SK-N-SH (cell line): ENCODE data around the gene OR52I1. TPM values are rescaled to one million over a fixed set of nuclear protein-coding genes. Genes with fewer than 3 reads are reported as not detected.
A peak's percentile ranks its signal among the peaks of the same experiment; 100 is the strongest.

Source experiments
- CTCF ChIA-PET: fragments of 300-600, 350-600 bp; formaldehyde crosslinking; extraction: SDS; loops from one replicate; lab custom pipeline; 2021; lab: Yijun Ruan, JAX
- POLR2A ChIA-PET: fragments of 350-600 bp; sonication (Branson Sonifier 250); formaldehyde crosslinking; extraction: SDS; loops from one replicate; lab custom pipeline; 2020; ENCODE audit warnings: antibody characterized with exemption, inconsistent platforms; lab: Yijun Ruan, JAX
- DNase-seq: peaks from one replicate; pipeline ENCODE4 v3.0.0; 2012
- H2AFZ ChIP-seq: fragments of 200-600 bp; sonication (generic); 2 replicates; pipeline ENCODE4 v1.8.1; 2016; ENCODE audit warnings: antibody characterized with exemption, mild to moderate bottlenecking, low read depth
- H3F3A ChIP-seq: fragments of 200-600 bp; sonication (generic); replicated peaks from 2 replicates; pipeline ENCODE3; 2016; ENCODE audit warnings: antibody characterized with exemption, mild to moderate bottlenecking; ENCODE audit not compliant: insufficient read depth
- H3K27ac ChIP-seq, 2 experiments: fragments of 200-500 bp in 1 of 2; fragments of 200-600 bp in 1 of 2; sonication (Bioruptor generic) in 1 of 2; sonication (generic), shearing (Covaris generic) in 1 of 2; 2 replicates each; pipeline versions ENCODE4 v1.5.1 to v1.6.1; 2014 to 2016; ENCODE audit warnings: low read depth in 2 of 2, inconsistent platforms in 1 of 2, low read length in 1 of 2, mild to moderate bottlenecking in 1 of 2, mixed read lengths in 1 of 2
- H3K27me3 ChIP-seq: fragments of 200-600 bp; sonication (generic), shearing (Covaris generic); 2 replicates; pipeline ENCODE4 v1.6.1; 2016; ENCODE audit warnings: mixed run types; ENCODE audit not compliant: insufficient read depth
- H3K36me3 ChIP-seq, 2 experiments: fragments of 200-500 bp in 1 of 2; fragments of 200-600 bp in 1 of 2; sonication (Bioruptor generic) in 1 of 2; sonication (generic) in 1 of 2; replicated peaks in 1 of 2; 2 replicates each; pipeline versions ENCODE3 to v1.5.1; 2014 to 2016; ENCODE audit warnings: low read length in 1 of 2, mild to moderate bottlenecking in 1 of 2; ENCODE audit not compliant: insufficient read depth in 2 of 2, control insufficient read depth in 1 of 2
- H3K4me1 ChIP-seq, 2 experiments: fragments of 200-500 bp in 1 of 2; fragments of 200-600 bp in 1 of 2; sonication (Bioruptor generic) in 1 of 2; sonication (generic), shearing (Covaris generic) in 1 of 2; 2 replicates each; pipeline versions ENCODE4 v1.5.1 to v1.6.1; 2014 to 2016; ENCODE audit warnings: low read depth in 1 of 2, low read length in 1 of 2, mixed run types in 1 of 2; ENCODE audit not compliant: insufficient read depth in 2 of 2, control insufficient read depth in 1 of 2
- H3K4me2 ChIP-seq: fragments of 200-600 bp; sonication (generic), shearing (Covaris generic); 2 replicates; pipeline ENCODE4 v1.6.1; 2017; ENCODE audit warnings: mixed run types
- H3K4me3 ChIP-seq, 2 experiments: fragments of 200-500 bp in 1 of 2; fragments of 200-600 bp in 1 of 2; sonication (Bioruptor generic) in 1 of 2; sonication (generic), shearing (Covaris generic) in 1 of 2; 2 replicates each; pipeline versions ENCODE4 v1.5.1 to v1.8.1; 2014 to 2016; ENCODE audit warnings: low read depth in 2 of 2, inconsistent platforms in 1 of 2, low read length in 1 of 2, mild to moderate bottlenecking in 1 of 2, mixed read lengths in 1 of 2, moderate library complexity in 1 of 2
- H3K79me2 ChIP-seq: fragments of 200-600 bp; sonication (generic); 2 replicates; pipeline ENCODE4 v1.8.1; 2017; ENCODE audit warnings: mild to moderate bottlenecking; ENCODE audit not compliant: insufficient read depth
- H3K9ac ChIP-seq: fragments of 200-600 bp; sonication (generic); 2 replicates; pipeline ENCODE4 v1.6.1; 2017; ENCODE audit warnings: mixed run types
- H3K9me2 ChIP-seq: fragments of 200-600 bp; sonication (generic); 2 replicates; pipeline ENCODE4 v1.6.1; 2017; ENCODE audit warnings: mixed run types
- H3K9me3 ChIP-seq: fragments of 200-600 bp; sonication (generic); 2 replicates; pipeline ENCODE4 v1.6.1; 2017; ENCODE audit warnings: mixed run types, mild to moderate bottlenecking, moderate library complexity
- H4K20me1 ChIP-seq: fragments of 200-600 bp; sonication (generic); 2 replicates; pipeline ENCODE4 v1.6.1; 2017; ENCODE audit warnings: mild to moderate bottlenecking, mixed run types; ENCODE audit not compliant: insufficient read depth
- CHD2 ChIP-seq: fragments of 150-350 bp; IDR thresholded peaks from 2 replicates; pipeline ENCODE4 v1.6.1; 2018; ENCODE audit warnings: low read length; ENCODE audit not compliant: partially characterized antibody
- CTCF ChIP-seq: fragments of 200-600 bp; sonication (generic); IDR thresholded peaks from 2 replicates; pipeline ENCODE4 v1.6.1; 2017; ENCODE audit warnings: antibody characterized with exemption, mild to moderate bottlenecking, moderate library complexity
- EP300 ChIP-seq, 2 experiments: IDR thresholded peaks; 2 replicates each; pipeline versions ENCODE4 v1.4.0 to v1.6.1; 2012; ENCODE audit warnings: borderline replicate concordance in 1 of 2, low read depth in 1 of 2, low read length in 1 of 2
- EZH2phosphoT487 ChIP-seq: fragments of 200-600 bp; sonication (generic); IDR thresholded peaks from 2 replicates; pipeline ENCODE4 v1.6.1; 2017; ENCODE audit warnings: low read depth, mixed run types, mild to moderate bottlenecking, antibody characterized with exemption, moderate library complexity, borderline replicate concordance
- IRF3 ChIP-seq: fragments of 150-350 bp; IDR thresholded peaks from 2 replicates; pipeline ENCODE4 v1.6.1; 2016; ENCODE audit warnings: mild to moderate bottlenecking, low read depth, low read length
- JUND ChIP-seq: IDR thresholded peaks from 2 replicates; pipeline ENCODE4 v1.4.0; 2012
- MXI1 ChIP-seq: IDR thresholded peaks from 2 replicates; pipeline ENCODE4 v1.6.1; 2012; ENCODE audit warnings: mild to moderate bottlenecking, low read depth, low read length, improper control_type of control experiment
- PBX3 ChIP-seq: IDR thresholded peaks from 2 replicates; pipeline ENCODE4; 2012
- POLR2AphosphoS5 ChIP-seq: IDR thresholded peaks from 2 replicates; pipeline ENCODE4 v1.6.1; 2012; ENCODE audit warnings: low read depth, low read length
- REST ChIP-seq: IDR thresholded peaks from 2 replicates; pipeline ENCODE4 v1.6.1; 2012; ENCODE audit warnings: mild to moderate bottlenecking, low read depth, low read length, moderate library complexity
- RFX5 ChIP-seq: IDR thresholded peaks from 2 replicates; pipeline ENCODE4 v1.6.1; 2012; ENCODE audit warnings: mild to moderate bottlenecking, improper control_type of control experiment, low read length
- SMC3 ChIP-seq: IDR thresholded peaks from 2 replicates; pipeline ENCODE4 v1.6.1; 2012; ENCODE audit warnings: low read depth, low read length, improper control_type of control experiment
- TEAD4 ChIP-seq: IDR thresholded peaks from 2 replicates; pipeline ENCODE4 v1.4.0; 2012; ENCODE audit warnings: mild to moderate bottlenecking, borderline replicate concordance; ENCODE audit not compliant: insufficient read depth
- USF1 ChIP-seq: IDR thresholded peaks from 2 replicates; pipeline ENCODE4 v1.4.0; 2012; ENCODE audit warnings: low read depth, borderline replicate concordance
- YY1 ChIP-seq: IDR thresholded peaks from 2 replicates; pipeline ENCODE4 v1.4.0; 2012; ENCODE audit warnings: low read depth, mild to moderate bottlenecking
- WGBS: methylation state at CpG from one replicate; pipeline ENCODE4 v1.1.6; 2017; ENCODE audit warnings: low lambda C conversion rate; 5-methylcytosine and 5-hydroxymethylcytosine counted together
- polyA plus RNA-seq, 3 experiments: library from polyadenylated mRNA; depleted of rRNA; stranded (reverse); fragments of >200 nt; gene quantifications; 2 replicates each; pipeline ENCODE4 v1.2.3, GENCODE V29; 2012

The OR52I1 gene
- polyA plus RNA-seq, 1 of the 3 experiments (the other 2 are of a cell fraction) = not detected

- TF ChIP-seq PBX3 = no peak
- TF ChIP-seq CTCF = no peak
- TF ChIP-seq EZH2phosphoT487 = no peak
- no peak for TF ChIP-seq POLR2AphosphoS5
- TF ChIP-seq RFX5 = no peak
- no peak for TF ChIP-seq USF1
- TF ChIP-seq CHD2 = no peak
These were observed 13.3 kb downstream of the OR52I1 start (continued) for GRCh38 chr11:4607096-4607495.

GRCh38 chr11:4607781-4608666 lies 14.2 kb downstream of the OR52I1 start, which contains the start of gene TRIM68:
TRIM68 (minus strand) TSS chr11:4608231; CDS start chr11:4605504, 2,727 bp downstream.
- 7% methylated on average over 27 of the region's 43 CpGs for WGBS
- Histone ChIP-seq H3K79me2 (no peaks in the 10 kb centered on the region; the same call in 1 of the 2 replicates), H4K20me1 (no peaks in the 10 kb centered on the region), H3K27ac (peak within 1 kb of the TSS; percentile 80 to 89), H3K9me3 (no peaks in the 10 kb centered on the region), H3K4me2 (peak within 1 kb of the TSS; percentile 76), H3F3A (no peaks in the 10 kb centered on the region), H3K36me3 (peaks cover 12 to 15% of the 10 kb centered on the region in 2 experiments), H3K4me1 (peaks cover 0 to 10% of the 10 kb centered on the region in 2 experiments; a peak in 3 of 4 replicates), H3K9ac (peak within 1 kb of the TSS; percentile 81), H3K4me3 (peak within 1 kb of the TSS; percentile 73 to 79), H3K9me2 (no peaks in the 10 kb centered on the region), H3K27me3 (no peaks in the 10 kb centered on the region), H2AFZ (peak within 1 kb of the TSS; percentile 97)
- CTCF ChIA-PET = interaction anchor here (0.6 to 2.9 kb wide), 5 partner anchors 9 to 57 kb away, joined by 3 to 10 read pairs (median 4); partner anchors contain the start of gene OR51D1
- DNase-seq = peak; percentile 96
- POLR2A ChIA-PET = interaction anchor here (1.2 kb wide), 1 partner anchor 9 kb away, joined by 4 read pairs; no protein-coding TSS in a partner anchor
- no peak for TF ChIP-seq USF1
- TF ChIP-seq CTCF = no peak
- TF ChIP-seq MXI1 = 0 out of 2 replicates have a peak, but pooled peaks have one; percentile 28
- peak; percentile 75 for TF ChIP-seq IRF3
- TF ChIP-seq JUND = no peak
- no peak for TF ChIP-seq REST
- no peak for TF ChIP-seq SMC3
- no peak for TF ChIP-seq TEAD4
- TF ChIP-seq YY1 = no peak
- TF ChIP-seq EZH2phosphoT487 = no peak
- TF ChIP-seq EP300 (IDR thresholded peaks at IDR 0.05; ENCODE audit: borderline replicate concordance in 1 of 2, low read depth in 1 of 2, low read length in 1 of 2) = no peak
